Suprapubic skin (tissue), 4 donors: ENCODE results near the gene CDHR3. TPM values are rescaled to one million over a fixed set of nuclear protein-coding genes. Genes with fewer than 3 reads are reported as not detected.
"Not testable (repeated sequence)": the region's sequence is repeated elsewhere in the genome, so short reads cannot be mapped to it uniquely, and the experiment has no call there.

Experiments
- DNase-seq, 2 donors: peaks; one replicate each; pipeline ENCODE4 v3.0.0-alpha.2; 2019; ENCODE audit warnings: low spot score in 2 of 2
- H3K27ac ChIP-seq: fragments of 200-600 bp; sonication (generic); one replicate; pipeline ENCODE4 v1.5.1; 2019
- H3K27me3 ChIP-seq: fragments of 200-600 bp; sonication (generic); one replicate; pipeline ENCODE4 v1.5.1; 2019
- H3K36me3 ChIP-seq: fragments of 200-600 bp; sonication (generic); one replicate; pipeline ENCODE4 v1.5.1; 2019
- H3K4me1 ChIP-seq: fragments of 200-600 bp; sonication (generic); one replicate; pipeline ENCODE4 v1.5.1; 2019
- H3K4me3 ChIP-seq: fragments of 200-600 bp; sonication (generic); one replicate; pipeline ENCODE4 v1.5.1; 2019; ENCODE audit warnings: mild to moderate bottlenecking
- H3K9me3 ChIP-seq: fragments of 200-600 bp; sonication (generic); one replicate; pipeline ENCODE4 v1.5.1; 2019
- CTCF ChIP-seq, 2 donors: fragments of 200-600 bp in 1 of 2; fragments of 450-650 bp in 1 of 2; sonication (generic) in 1 of 2; IDR thresholded peaks; one replicate each; pipeline ENCODE4 v1.5.1; 2016 to 2019; ENCODE audit warnings: antibody characterized with exemption in 2 of 2, mild to moderate bottlenecking in 1 of 2, moderate library complexity in 1 of 2
- EP300 ChIP-seq: sonication (generic); formaldehyde crosslinking; IDR thresholded peaks from one replicate; pipeline ENCODE4 v1.6.1; 2017; ENCODE audit warnings: antibody characterized with exemption
- POLR2A ChIP-seq, 2 donors: fragments of 450-650 bp; IDR thresholded peaks; one replicate each; pipeline ENCODE4 v1.6.1; 2017; ENCODE audit warnings: antibody characterized with exemption in 2 of 2, mild to moderate bottlenecking in 2 of 2, moderate library complexity in 2 of 2
- POLR2AphosphoS5 ChIP-seq, 3 donors: sonication (generic); formaldehyde crosslinking; IDR thresholded peaks; one replicate each; pipeline ENCODE4 v1.6.1; 2017; ENCODE audit warnings: antibody characterized with exemption in 3 of 3
- WGBS: methylation state at CpG from one replicate; pipeline ENCODE4 v1.1.5; 2018; 5-methylcytosine and 5-hydroxymethylcytosine counted together
- total RNA-seq, 4 donors: library from RNA; depleted of rRNA; stranded (reverse); fragments of >200 nt; gene quantifications; one replicate each; pipeline ENCODE4 v1.1.0, GENCODE V29; 2016

Gene CDHR3
- total RNA-seq, 4 donors from 2014 or later: 1.3 to 6.5 (median 2.7) TPM

GRCh38 chr7:105999256-105999655, 36.2 kb downstream of the CDHR3 start:
- no peaks in the 10 kb centered on the region for H3K27me3 ChIP-seq
- H3K27ac ChIP-seq: no peak overlapping the region
- no peaks in the 10 kb centered on the region for H3K4me1 ChIP-seq
- no peaks in the 10 kb centered on the region for H3K36me3 ChIP-seq
- no peak for TF ChIP-seq CTCF (IDR thresholded peaks at IDR 0.05)
- TF ChIP-seq EP300: no peak
- TF ChIP-seq POLR2A (IDR thresholded peaks at IDR 0.05): no peak
- no peak for TF ChIP-seq POLR2AphosphoS5 (IDR thresholded peaks at IDR 0.05)
- H3K9me3 ChIP-seq: no peaks in the 10 kb centered on the region
- DNase-seq: no peak
- no peak overlapping the region for H3K4me3 ChIP-seq
- WGBS: 82% methylated on average over 5 of the region's 5 CpGs

DNA sequence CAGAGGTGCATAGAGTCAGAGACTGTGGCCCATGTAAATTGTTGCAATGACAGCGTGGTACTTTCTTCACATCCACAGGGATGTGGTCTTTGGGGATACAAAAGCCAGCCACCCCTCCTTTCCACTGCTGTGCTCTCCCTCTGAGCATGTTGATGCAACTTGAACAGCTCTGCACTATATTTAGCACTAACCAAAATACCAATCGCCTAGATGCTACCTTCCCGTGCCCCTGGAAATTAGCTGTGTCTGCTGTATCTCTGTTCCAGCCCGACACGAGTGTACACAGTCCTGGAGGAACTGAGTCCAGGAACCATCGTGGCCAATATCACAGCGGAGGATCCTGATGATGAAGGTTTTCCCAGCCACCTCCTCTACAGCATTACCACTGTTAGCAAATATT, 38.1 kb downstream of the CDHR3 start:
- H3K4me1 ChIP-seq: no peaks in the 10 kb centered on the region
- 74% methylated on average over 7 of the region's 7 CpGs for WGBS
- TF ChIP-seq POLR2A (IDR thresholded peaks at IDR 0.05): no peak
- no peaks in the 10 kb centered on the region for H3K9me3 ChIP-seq
- H3K27me3 ChIP-seq: no peaks in the 10 kb centered on the region
- H3K4me3 ChIP-seq: no peak overlapping the region
- no peak overlapping the region for H3K27ac ChIP-seq
- no peak for DNase-seq
- no peaks in the 10 kb centered on the region for H3K36me3 ChIP-seq

DNA sequence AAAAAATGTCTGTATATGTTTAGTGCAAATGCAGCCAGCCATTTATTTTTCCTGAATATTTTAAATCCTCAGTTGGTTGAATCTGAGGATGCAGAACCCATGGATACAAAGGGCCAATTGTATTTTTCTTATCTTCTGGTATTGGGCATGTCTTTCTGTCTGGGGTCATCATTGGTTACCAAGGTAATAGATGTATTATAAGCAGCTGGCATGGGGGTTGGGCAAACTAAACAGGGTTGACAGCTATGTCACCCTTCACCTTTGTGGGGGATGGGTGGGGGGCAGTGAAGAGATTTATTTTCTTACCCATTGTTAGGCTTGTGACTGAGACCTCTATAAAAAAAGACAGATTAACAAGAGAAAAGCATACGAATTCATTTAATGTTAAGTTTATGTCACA, 38.8 kb downstream of the CDHR3 start:
- H3K4me3 ChIP-seq: no peak overlapping the region
- 90% methylated on average over 1 of the region's 1 CpG for WGBS
- no peaks in the 10 kb centered on the region for H3K4me1 ChIP-seq
- H3K27ac ChIP-seq: no peak overlapping the region
- no peaks in the 10 kb centered on the region for H3K9me3 ChIP-seq
- TF ChIP-seq POLR2AphosphoS5 (IDR thresholded peaks at IDR 0.05): no peak
- DNase-seq: no peak
- H3K27me3 ChIP-seq: no peaks in the 10 kb centered on the region
- H3K36me3 ChIP-seq: no peaks in the 10 kb centered on the region

- WGBS: 94% methylated on average over 5 of the region's 5 CpGs
- DNase-seq: no peak
- no peak for TF ChIP-seq CTCF (IDR thresholded peaks at IDR 0.05)
- TF ChIP-seq POLR2A (IDR thresholded peaks at IDR 0.05): no peak
- no peak for TF ChIP-seq POLR2AphosphoS5 (IDR thresholded peaks at IDR 0.05)
- TF ChIP-seq EP300: no peak
- Histone ChIP-seq H3K27ac (no peak overlapping the region), H3K4me3 (no peak overlapping the region), H3K9me3 (no peaks in the 10 kb centered on the region), H3K27me3 (no peaks in the 10 kb centered on the region), H3K4me1 (no peaks in the 10 kb centered on the region), H3K36me3 (no peaks in the 10 kb centered on the region)
Observed at GRCh38 chr7:106003525-106004064, 40.5 kb downstream of the CDHR3 start.

- 97% methylated on average over 5 of the region's 5 CpGs for WGBS
- H3K27me3 ChIP-seq: no peaks in the 10 kb centered on the region
- H3K27ac ChIP-seq: no peak overlapping the region
- H3K9me3 ChIP-seq: no peaks in the 10 kb centered on the region
- H3K4me3 ChIP-seq: no peak overlapping the region
- TF ChIP-seq EP300: no peak
- no peak for TF ChIP-seq CTCF (IDR thresholded peaks at IDR 0.05)
- TF ChIP-seq POLR2AphosphoS5 (IDR thresholded peaks at IDR 0.05): no peak
- no peak for TF ChIP-seq POLR2A (IDR thresholded peaks at IDR 0.05)
- peaks cover 17% of the 10 kb centered on the region for H3K4me1 ChIP-seq
- DNase-seq: peak in 1 of 2 donors; percentile 70
- H3K36me3 ChIP-seq: no peaks in the 10 kb centered on the region
Observed at GRCh38 chr7:106006906-106007305, 43.8 kb downstream of the CDHR3 start.

GRCh38 chr7:106007796-106008195, 44.7 kb downstream of the CDHR3 start:
- H3K4me1 ChIP-seq: peaks cover 17% of the 10 kb centered on the region
- not testable (repeated sequence) for H3K27me3 ChIP-seq, H3K9me3 ChIP-seq, H3K27ac ChIP-seq, H3K36me3 ChIP-seq, H3K4me3 ChIP-seq
- peak in 1 of 2 donors; percentile 15 for DNase-seq
- 91% methylated on average over 3 of the region's 3 CpGs for WGBS
